Glomerular endothelial cell (primary cell): Measurements from ENCODE around the gene AXIN1. TPM values are rescaled to one million over a fixed set of nuclear protein-coding genes. Genes with fewer than 3 reads are reported as not detected.

ENCODE experiments used
- DNase-seq: peaks from one replicate; pipeline ENCODE4 v3.0.0-alpha.2; 2011; ENCODE audit warnings: low read depth, low spot score; ENCODE audit errors: extremely low read depth
- total RNA-seq: library from RNA; depleted of rRNA; stranded (reverse); fragments of >200 nt; gene quantifications from 2 replicates; pipeline ENCODE4 v1.2.3, GENCODE V29; 2015

Gene AXIN1
- total RNA-seq, 1 donor from 2014 or later = 28.5 TPM

GRCh38 chr16:307691-308312, 44.7 kb downstream of the AXIN1 start:
- DNase-seq = no peak

- DNase-seq = no peak
These were observed 45.6 kb downstream of the AXIN1 start for GRCh38 chr16:306911-307370.

- no peak for DNase-seq
These were observed 46.5 kb downstream of the AXIN1 start for GRCh38 chr16:305916-306626.

- no peak for DNase-seq
These were observed 48.6 kb downstream of the AXIN1 start for GRCh38 chr16:303760-304505.

- DNase-seq = no peak
These were observed 50.6 kb downstream of the AXIN1 start for GRCh38 chr16:301950-302349.

- DNase-seq = no peak
These were observed 51.3 kb downstream of the AXIN1 start for GRCh38 chr16:301235-301634.

GRCh38 chr16:297832-298231, 54.7 kb downstream of the AXIN1 start:
- no peak for DNase-seq

- no peak for DNase-seq
These were observed 55.6 kb downstream of the AXIN1 start for GRCh38 chr16:296806-297510.

GRCh38 chr16:296276-296675, 56.2 kb downstream of the AXIN1 start:
- DNase-seq = no peak

GRCh38 chr16:293043-293775, 59.3 kb downstream of the AXIN1 start:
- DNase-seq = no peak

- DNase-seq = no peak
These were observed 61.0 kb downstream of the AXIN1 start for GRCh38 chr16:291539-291938.

GRCh38 chr16:290681-291405, 61.7 kb downstream of the AXIN1 start:
- no peak for DNase-seq

- DNase-seq = no peak
These were observed 62.4 kb downstream of the AXIN1 start for GRCh38 chr16:290015-290680.

GRCh38 chr16:289395-289997, 63.0 kb downstream of the AXIN1 start:
- no peak for DNase-seq

GRCh38 chr16:287981-288920, 64.3 kb downstream of the AXIN1 start:
- no peak for DNase-seq

- no peak for DNase-seq
These were observed 65.2 kb downstream of the AXIN1 start for GRCh38 chr16:287298-287811.

- no peak for DNase-seq
These were observed 65.8 kb downstream of the AXIN1 start for GRCh38 chr16:286491-287297.
